Measurements from ENCODE around the gene HOPX. TPM values are rescaled to one million over a fixed set of nuclear protein-coding genes. Genes with fewer than 3 reads are reported as not detected.

Gene HOPX
- total and polyA plus RNA-seq, 2 of the 8 experiments (the other 6 are each of a cell fraction or from before 2014, with no cell fraction given), result not detected

DNA sequence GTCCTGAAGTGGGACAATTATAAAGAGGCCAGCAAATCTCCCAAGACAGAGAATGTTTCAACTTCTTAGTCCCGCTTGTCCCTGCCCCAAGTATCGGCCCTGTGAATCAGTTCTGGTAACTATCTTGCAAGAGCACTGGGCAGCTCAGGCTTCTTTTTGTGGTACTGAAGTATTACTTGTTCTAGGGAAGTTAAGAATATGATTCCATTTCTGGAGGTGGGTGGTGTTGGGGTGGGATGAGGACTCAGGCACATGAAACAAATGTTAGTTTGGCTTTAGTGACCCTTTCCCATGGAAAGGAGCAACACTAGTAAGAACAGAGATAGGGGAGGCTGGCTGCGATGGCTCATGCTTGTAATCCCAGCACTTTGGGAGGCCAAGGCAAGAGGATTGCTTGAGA is 28.9 kb downstream of the HOPX start (continued):
- no peak for TF ChIP-seq EGR1 (IDR thresholded peaks at IDR 0.05; ENCODE audit: borderline replicate concordance, low read depth, low read length)
- TF ChIP-seq SIRT6 (IDR thresholded peaks at IDR 0.05; ENCODE audit: low read length), result no peak
- no peak for TF ChIP-seq POU5F1 (IDR thresholded peaks at IDR 0.05; ENCODE audit: low read depth, low read length)
- TF ChIP-seq HDAC6 (IDR thresholded peaks at IDR 0.05; ENCODE audit: low read depth, low read length), result no peak
- no peak for TF ChIP-seq FOSL1 (IDR thresholded peaks at IDR 0.05; ENCODE audit: insufficient read depth, low read depth, low read length)
- TF ChIP-seq SUZ12 (IDR thresholded peaks at IDR 0.05; ENCODE audit: low read length), result no peak
- TF ChIP-seq SIX5 (IDR thresholded peaks at IDR 0.05; ENCODE audit: low read depth, low read length), result no peak
- no peak for TF ChIP-seq KDM4A (IDR thresholded peaks at IDR 0.05; ENCODE audit: low read depth, low read length, severe bottlenecking)

All from H1 (cell line).